ENCODE measurements around the gene CNTN3.

DNA sequence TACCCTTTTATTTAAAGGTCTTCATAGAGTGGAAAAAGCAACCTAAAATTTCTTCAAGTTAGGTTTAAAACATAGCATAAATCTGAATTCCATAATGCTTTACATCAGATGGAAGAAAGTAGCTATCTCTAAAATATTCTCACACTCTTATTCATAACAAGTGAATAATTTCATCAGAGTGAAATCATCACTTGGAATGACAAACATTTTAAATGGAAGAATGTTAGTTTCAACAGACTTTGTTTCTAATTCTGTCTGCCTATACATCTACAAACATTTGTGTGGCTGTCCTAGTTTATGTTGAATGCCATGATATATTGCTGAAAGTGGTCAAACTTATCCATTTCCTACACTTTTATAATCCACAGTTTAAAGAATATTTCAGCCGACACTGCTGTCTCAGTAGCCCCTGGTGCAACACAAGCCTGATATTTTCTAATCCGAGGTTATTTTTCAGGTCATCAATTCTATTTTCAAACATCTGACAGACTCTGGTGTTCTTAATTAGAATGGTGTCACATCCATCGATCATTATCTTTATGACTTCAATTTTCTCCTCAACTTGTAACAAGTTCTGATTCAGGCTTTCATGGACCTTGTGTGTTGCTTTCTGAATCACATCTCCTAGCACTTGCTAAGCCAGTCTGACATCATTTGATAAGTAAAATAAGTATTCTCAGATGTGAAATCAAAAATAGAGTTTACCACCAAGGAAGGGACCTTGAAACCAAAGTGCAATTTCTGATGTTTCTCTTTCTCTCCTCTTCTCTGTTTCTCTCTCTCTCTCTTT lies 17.1 kb upstream of the CNTN3 start:
- TF ChIP-seq, protein P1, sequence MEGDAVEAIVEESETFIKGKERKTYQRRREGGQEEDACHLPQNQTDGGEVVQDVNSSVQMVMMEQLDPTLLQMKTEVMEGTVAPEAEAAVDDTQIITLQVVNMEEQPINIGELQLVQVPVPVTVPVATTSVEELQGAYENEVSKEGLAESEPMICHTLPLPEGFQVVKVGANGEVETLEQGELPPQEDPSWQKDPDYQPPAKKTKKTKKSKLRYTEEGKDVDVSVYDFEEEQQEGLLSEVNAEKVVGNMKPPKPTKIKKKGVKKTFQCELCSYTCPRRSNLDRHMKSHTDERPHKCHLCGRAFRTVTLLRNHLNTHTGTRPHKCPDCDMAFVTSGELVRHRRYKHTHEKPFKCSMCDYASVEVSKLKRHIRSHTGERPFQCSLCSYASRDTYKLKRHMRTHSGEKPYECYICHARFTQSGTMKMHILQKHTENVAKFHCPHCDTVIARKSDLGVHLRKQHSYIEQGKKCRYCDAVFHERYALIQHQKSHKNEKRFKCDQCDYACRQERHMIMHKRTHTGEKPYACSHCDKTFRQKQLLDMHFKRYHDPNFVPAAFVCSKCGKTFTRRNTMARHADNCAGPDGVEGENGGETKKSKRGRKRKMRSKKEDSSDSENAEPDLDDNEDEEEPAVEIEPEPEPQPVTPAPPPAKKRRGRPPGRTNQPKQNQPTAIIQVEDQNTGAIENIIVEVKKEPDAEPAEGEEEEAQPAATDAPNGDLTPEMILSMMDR (IDR thresholded peaks at IDR 0.05), result no peak
- TF ChIP-seq EP300 (IDR thresholded peaks at IDR 0.05) (no peak), POLR2A (IDR thresholded peaks at IDR 0.05) (no peak)
